ENCODE measurements around the gene MCU.

DNA sequence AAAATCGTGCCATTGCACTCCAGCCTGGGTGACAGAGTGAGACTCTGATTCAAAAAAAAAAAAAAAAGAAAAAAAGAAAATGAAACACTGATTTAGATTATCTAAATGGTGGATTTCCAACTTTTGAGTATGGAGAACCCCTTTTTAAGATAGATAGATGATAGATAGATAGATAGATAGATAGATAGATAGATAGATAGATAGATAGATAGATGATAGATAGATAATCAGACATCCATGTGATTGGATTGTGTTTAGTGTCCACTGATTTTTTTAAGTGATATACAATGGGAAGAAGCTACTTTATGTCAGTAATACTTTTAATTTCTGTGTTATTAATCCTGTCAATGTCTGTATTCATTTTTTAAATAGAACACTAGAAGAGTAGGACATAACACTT is 207.6 kb downstream of the MCU start:
- TF ChIP-seq, protein P1, sequence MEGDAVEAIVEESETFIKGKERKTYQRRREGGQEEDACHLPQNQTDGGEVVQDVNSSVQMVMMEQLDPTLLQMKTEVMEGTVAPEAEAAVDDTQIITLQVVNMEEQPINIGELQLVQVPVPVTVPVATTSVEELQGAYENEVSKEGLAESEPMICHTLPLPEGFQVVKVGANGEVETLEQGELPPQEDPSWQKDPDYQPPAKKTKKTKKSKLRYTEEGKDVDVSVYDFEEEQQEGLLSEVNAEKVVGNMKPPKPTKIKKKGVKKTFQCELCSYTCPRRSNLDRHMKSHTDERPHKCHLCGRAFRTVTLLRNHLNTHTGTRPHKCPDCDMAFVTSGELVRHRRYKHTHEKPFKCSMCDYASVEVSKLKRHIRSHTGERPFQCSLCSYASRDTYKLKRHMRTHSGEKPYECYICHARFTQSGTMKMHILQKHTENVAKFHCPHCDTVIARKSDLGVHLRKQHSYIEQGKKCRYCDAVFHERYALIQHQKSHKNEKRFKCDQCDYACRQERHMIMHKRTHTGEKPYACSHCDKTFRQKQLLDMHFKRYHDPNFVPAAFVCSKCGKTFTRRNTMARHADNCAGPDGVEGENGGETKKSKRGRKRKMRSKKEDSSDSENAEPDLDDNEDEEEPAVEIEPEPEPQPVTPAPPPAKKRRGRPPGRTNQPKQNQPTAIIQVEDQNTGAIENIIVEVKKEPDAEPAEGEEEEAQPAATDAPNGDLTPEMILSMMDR (IDR thresholded peaks at IDR 0.05; ENCODE audit: poor library complexity, severe bottlenecking) = no peak
- TF ChIP-seq RAD21 (conservative IDR thresholded peaks at IDR 0.05) (no peak), POLR2AphosphoS5 (IDR thresholded peaks at IDR 0.05) (no peak), EZH2 (IDR thresholded peaks at IDR 0.05; ENCODE audit: borderline replicate concordance, insufficient read depth, low read length, poor library complexity, severe bottlenecking) (no peak), EP300 (conservative IDR thresholded peaks at IDR 0.05; ENCODE audit: poor library complexity, severe bottlenecking) (no peak), TAF1 (IDR thresholded peaks at IDR 0.05; ENCODE audit: low read depth) (no peak)
- TF ChIP-seq, protein P2, sequence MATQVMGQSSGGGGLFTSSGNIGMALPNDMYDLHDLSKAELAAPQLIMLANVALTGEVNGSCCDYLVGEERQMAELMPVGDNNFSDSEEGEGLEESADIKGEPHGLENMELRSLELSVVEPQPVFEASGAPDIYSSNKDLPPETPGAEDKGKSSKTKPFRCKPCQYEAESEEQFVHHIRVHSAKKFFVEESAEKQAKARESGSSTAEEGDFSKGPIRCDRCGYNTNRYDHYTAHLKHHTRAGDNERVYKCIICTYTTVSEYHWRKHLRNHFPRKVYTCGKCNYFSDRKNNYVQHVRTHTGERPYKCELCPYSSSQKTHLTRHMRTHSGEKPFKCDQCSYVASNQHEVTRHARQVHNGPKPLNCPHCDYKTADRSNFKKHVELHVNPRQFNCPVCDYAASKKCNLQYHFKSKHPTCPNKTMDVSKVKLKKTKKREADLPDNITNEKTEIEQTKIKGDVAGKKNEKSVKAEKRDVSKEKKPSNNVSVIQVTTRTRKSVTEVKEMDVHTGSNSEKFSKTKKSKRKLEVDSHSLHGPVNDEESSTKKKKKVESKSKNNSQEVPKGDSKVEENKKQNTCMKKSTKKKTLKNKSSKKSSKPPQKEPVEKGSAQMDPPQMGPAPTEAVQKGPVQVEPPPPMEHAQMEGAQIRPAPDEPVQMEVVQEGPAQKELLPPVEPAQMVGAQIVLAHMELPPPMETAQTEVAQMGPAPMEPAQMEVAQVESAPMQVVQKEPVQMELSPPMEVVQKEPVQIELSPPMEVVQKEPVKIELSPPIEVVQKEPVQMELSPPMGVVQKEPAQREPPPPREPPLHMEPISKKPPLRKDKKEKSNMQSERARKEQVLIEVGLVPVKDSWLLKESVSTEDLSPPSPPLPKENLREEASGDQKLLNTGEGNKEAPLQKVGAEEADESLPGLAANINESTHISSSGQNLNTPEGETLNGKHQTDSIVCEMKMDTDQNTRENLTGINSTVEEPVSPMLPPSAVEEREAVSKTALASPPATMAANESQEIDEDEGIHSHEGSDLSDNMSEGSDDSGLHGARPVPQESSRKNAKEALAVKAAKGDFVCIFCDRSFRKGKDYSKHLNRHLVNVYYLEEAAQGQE (IDR thresholded peaks at IDR 0.05; ENCODE audit: borderline replicate concordance) = no peak

Data from neural cell (in vitro differentiated cells).